Measurements from ENCODE around the gene TIMP1. TPM values are rescaled to one million over a fixed set of nuclear protein-coding genes. Genes with fewer than 3 reads are reported as not detected.

TIMP1 gene
- total RNA-seq, 2 experiments from 2014 or later = 183 to 198 TPM

DNA sequence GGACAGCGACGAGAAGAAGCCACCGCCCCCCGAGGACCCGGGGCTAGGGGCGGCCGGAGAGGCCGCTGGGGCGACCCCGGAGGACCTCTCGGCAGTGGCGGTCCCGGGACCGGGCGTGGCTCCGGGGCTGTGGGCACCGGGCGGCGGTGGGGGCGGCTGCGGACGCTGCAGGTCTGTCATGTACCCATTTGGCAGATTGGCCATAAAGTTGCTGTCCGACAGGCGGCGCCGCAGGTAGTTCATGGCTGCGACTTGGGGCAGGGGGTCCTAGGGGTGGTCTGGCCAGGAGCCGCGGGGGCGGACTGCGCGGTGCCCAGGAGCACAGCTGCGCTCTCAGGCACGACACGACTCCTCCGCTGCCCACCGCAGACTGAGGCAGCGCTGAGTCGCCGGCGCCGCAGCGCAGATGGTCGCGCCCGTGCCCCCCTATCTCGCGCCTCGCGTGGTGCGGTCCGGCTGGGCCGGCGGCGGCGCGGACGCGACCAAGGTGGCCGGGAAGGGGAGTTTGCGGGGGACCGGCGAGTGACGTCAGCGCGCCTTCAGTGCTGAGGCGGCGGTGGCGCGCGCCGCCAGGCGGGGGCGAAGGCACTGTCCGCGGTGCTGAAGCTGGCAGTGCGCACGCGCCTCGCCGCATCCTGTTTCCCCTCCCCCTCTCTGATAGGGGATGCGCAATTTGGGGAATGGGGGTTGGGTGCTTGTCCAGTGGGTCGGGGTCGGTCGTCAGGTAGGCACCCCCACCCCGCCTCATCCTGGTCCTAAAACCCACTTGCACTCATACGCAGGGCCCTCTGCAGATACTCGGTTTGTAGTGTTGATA, 37.5 kb downstream of the TIMP1 start, which contains the start of gene SYN1:
Gene SYN1, minus strand, starts transcription at position 372 of the 817 bp plus-strand sequence. Its CDS starts 129 bp downstream, at position 243.
- H3K27me3 Mint-ChIP-seq = peaks cover 46% of the 10 kb centered on the region
- H3K4me1 Mint-ChIP-seq = peaks cover 19% of the 10 kb centered on the region
- ChIA-PET POLR2A (no interaction called here), CTCF (no interaction called here)
- no peak within 1 kb of the TSS for H3K27ac Mint-ChIP-seq
- peak within 1 kb of the TSS; percentile 67 for H3K4me3 Mint-ChIP-seq
- H3K36me3 Mint-ChIP-seq (ENCODE audit: low read depth) = peaks cover under 1% of the 10 kb centered on the region
- peak; percentile 82 for DNase-seq
- no peaks in the 10 kb centered on the region for H3K9me3 Mint-ChIP-seq

DNA sequence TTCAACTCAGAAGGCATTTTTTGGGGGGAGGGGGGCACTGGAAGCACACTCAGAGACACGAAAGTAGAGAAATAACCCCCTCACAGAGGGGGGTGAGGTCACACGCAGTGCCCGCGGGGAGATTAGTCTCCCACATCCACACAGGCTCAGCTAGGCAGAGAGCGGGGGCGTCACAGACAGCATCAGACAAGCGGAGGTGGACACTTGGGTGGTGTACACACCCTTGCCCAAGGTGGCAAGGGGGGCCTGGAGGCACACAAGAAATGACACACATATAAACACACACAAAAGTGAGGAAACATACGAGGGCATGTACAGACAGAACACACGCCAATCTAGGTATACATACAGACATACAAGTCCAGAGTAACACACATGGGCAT, 38.1 kb downstream of the TIMP1 start:
- Mint-ChIP-seq H3K27me3 (peaks cover 46% of the 10 kb centered on the region), H3K27ac (no peak overlapping the region), H3K4me1 (peaks cover 19% of the 10 kb centered on the region), H3K4me3 (no peak overlapping the region), H3K9me3 (no peaks in the 10 kb centered on the region), H3K36me3 (ENCODE audit: low read depth) (peaks cover 4% of the 10 kb centered on the region)
- no peak for DNase-seq
- ChIA-PET CTCF (no interaction called here), POLR2A (no interaction called here)

DNA sequence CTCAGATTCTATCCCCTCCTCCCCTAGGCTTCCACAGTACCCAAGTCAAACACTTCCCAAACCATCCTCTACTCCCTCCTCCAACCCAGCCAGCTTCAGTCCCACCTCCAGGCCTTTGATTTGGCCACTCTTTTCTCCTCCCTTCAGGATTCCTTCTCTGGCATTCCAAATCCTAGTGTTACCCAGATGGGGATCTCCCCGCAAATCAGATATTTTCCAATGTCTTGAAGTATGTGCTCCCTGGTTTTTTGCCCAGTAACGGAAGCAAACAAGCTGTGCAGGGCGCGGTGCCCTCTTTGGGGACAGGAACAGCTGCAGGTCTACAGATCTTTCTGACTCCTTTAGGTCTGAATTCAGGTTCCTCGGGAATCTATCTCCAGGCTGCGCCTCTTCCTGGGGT, 39.6 kb downstream of the TIMP1 start:
- ChIA-PET POLR2A (interaction anchor here (1.4 kb wide), 1 partner anchor 9 kb away, joined by 4 read pairs; no protein-coding TSS in a partner anchor), CTCF (no interaction called here)
- Mint-ChIP-seq H3K4me1 (peaks cover 19% of the 10 kb centered on the region), H3K4me3 (no peak overlapping the region), H3K27me3 (peaks cover 40% of the 10 kb centered on the region), H3K36me3 (ENCODE audit: low read depth) (peaks cover 4% of the 10 kb centered on the region), H3K27ac (no peak overlapping the region), H3K9me3 (no peaks in the 10 kb centered on the region)
- DNase-seq = no peak

DNA sequence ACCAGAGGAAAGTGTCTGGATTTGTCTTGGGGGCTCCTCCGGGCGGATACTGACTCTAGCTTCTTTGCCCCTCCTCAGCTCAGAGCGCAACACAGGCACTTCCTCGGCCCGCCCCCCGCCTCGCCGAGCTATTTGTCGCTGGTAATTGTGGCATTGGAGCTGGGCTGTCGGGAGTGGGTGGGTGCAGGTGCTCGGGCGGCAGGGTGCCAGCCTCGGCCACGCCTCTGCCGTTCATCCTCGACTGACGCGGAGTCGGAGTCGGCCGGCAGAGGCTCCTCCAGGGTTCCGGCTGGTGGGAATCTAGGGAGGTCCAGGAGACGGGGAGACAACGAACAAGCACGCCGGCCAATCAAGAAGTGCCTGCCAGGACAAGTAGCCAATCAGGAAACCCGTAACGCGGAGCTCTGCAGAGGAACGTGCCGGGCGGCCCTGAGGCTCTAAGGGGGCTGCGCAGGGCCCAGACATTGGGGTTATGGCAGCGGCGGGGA, 41.3 kb downstream of the TIMP1 start:
- H3K9me3 Mint-ChIP-seq = no peaks in the 10 kb centered on the region
- H3K36me3 Mint-ChIP-seq (ENCODE audit: low read depth) = peaks cover 4% of the 10 kb centered on the region
- peaks cover 21% of the 10 kb centered on the region for H3K4me1 Mint-ChIP-seq
- peaks cover 29% of the 10 kb centered on the region for H3K27me3 Mint-ChIP-seq
- no peak overlapping the region for H3K27ac Mint-ChIP-seq
- DNase-seq = peak; percentile 17
- peak overlapping the region; percentile 63 for H3K4me3 Mint-ChIP-seq
- CTCF ChIA-PET = no interaction called here
- POLR2A ChIA-PET = no interaction called here

DNA sequence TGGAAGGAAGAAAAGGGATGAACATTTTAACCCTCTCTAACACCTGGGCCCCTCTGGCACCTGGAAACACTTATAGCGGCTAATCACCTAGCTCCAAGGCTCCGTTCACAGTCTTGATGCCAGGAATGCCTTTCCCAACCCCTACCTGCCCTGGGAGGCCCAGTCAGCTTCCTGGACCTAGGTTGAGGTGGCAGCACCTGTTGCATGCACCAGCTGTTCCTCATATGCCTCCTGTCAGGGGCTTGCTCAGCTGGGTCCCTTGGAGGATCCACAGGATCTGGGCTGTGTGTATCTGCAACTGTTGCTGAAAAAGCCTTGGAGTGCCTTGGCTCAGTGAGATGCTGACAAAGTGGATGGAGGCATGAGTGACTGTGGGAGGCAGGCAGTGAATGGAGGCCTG, 43.1 kb downstream of the TIMP1 start:
- peaks cover 4% of the 10 kb centered on the region for H3K36me3 Mint-ChIP-seq (ENCODE audit: low read depth)
- peaks cover 25% of the 10 kb centered on the region for H3K27me3 Mint-ChIP-seq
- H3K9me3 Mint-ChIP-seq = no peaks in the 10 kb centered on the region
- ChIA-PET POLR2A (interaction anchor here (0.7 kb wide), 1 partner anchor 435 kb away, joined by 3 read pairs; no protein-coding TSS in a partner anchor), CTCF (no interaction called here)
- DNase-seq = no peak
- H3K27ac Mint-ChIP-seq = no peak overlapping the region
- peaks cover 29% of the 10 kb centered on the region for H3K4me1 Mint-ChIP-seq
- H3K4me3 Mint-ChIP-seq = no peak overlapping the region

DNA sequence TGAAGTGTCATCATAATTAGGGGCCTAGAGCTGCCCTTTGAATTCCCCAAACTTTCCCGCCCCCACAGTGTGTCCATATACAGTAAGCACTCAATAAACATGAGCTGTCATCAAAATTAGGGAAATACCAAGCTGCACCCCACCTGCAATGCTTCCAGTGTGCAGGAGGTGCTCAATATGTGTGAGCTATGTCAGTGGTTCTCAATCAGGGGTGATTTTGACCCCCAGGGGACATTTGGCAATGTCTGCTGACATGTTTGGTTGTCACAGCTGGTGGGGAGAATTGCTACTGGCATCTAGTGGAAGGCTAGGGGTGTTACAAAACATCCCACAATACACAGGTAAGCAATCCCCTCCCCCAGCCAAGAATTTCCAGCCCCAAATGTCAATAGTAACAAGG, 46.7 kb downstream of the TIMP1 start:
- DNase-seq = peak; percentile 24
- POLR2A ChIA-PET = interaction anchor here (0.9 to 1.6 kb wide), 3 partner anchors 15 to 21 kb away, joined by 3 to 5 read pairs (median 4); partner anchors contain the start of gene ELK1
- peaks cover 21% of the 10 kb centered on the region for H3K4me1 Mint-ChIP-seq
- CTCF ChIA-PET = interaction anchor here (1.0 kb wide), 1 partner anchor 121 kb away, joined by 3 read pairs; no protein-coding TSS in a partner anchor
- peak overlapping the region; percentile 79 for H3K27ac Mint-ChIP-seq
- H3K36me3 Mint-ChIP-seq (ENCODE audit: low read depth) = peaks cover 4% of the 10 kb centered on the region
- peak overlapping the region; percentile 68 for H3K4me3 Mint-ChIP-seq
- H3K27me3 Mint-ChIP-seq = peaks cover 3% of the 10 kb centered on the region
- no peaks in the 10 kb centered on the region for H3K9me3 Mint-ChIP-seq

DNA sequence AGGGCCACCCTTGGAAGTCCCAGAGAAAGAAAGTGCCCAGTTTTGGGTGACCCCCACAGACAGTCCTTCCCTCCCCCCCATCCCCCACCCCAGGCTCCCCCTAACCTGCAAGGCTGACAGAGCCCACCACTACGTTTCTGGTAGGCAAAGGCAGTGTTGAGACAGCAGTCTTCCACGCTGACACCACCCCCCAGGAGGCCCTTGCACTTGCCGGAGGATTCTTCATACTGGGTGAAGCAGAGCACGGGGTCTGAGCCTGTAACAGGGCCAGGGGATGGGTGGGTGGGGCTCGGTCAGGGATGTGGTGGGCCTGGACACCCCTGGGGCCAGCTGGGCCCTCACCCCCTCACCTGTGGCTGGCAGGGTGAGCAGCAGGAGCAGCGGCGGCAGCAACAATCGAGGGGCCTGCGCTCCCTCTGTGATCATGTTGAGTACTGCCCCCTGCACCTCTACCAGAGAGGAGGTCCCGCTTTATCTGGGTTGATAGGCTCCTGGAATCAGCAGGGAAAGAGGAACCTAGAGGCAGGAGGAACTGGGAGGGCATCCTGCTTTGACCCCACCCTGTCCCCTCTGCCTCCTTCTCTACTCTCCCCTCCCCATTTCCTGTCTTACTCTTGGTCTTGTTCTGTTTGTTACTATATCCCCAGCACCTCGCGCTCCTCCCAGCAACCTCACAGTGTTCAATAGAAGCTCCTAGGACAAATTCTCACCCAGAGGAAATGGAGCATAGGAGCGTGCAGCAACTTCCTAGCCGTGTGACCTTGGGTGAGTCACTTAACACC, 47.4 kb downstream of the TIMP1 start, which contains the start of gene CFP:
Gene CFP, minus strand, starts transcription at position 512 of the 782 bp plus-strand sequence. Its CDS starts 86 bp downstream, at position 426.
- H3K27me3 Mint-ChIP-seq = no peaks in the 10 kb centered on the region
- H3K27ac Mint-ChIP-seq = peak within 1 kb of the TSS; percentile 79
- ChIA-PET CTCF (interaction anchor here (1.7 kb wide), 1 partner anchor 14 kb away, joined by 5 read pairs; no protein-coding TSS in a partner anchor), POLR2A (interaction anchor here (0.6 to 2.0 kb wide), 6 partner anchors 8 to 143 kb away, joined by 3 to 7 read pairs (median 4); partner anchors contain the start of genes ELK1 and TIMP1)
- no peaks in the 10 kb centered on the region for H3K9me3 Mint-ChIP-seq
- H3K36me3 Mint-ChIP-seq (ENCODE audit: low read depth) = peaks cover 4% of the 10 kb centered on the region
- DNase-seq = peak; percentile 22
- peak within 1 kb of the TSS; percentile 68 for H3K4me3 Mint-ChIP-seq
- peaks cover 18% of the 10 kb centered on the region for H3K4me1 Mint-ChIP-seq

GRCh38 chrX:47631676-47632075, 49.4 kb downstream of the TIMP1 start:
- Mint-ChIP-seq H3K4me1 (peaks cover 21% of the 10 kb centered on the region), H3K27me3 (no peaks in the 10 kb centered on the region), H3K9me3 (no peaks in the 10 kb centered on the region), H3K36me3 (ENCODE audit: low read depth) (peaks cover 6% of the 10 kb centered on the region), H3K4me3 (no peak overlapping the region), H3K27ac (no peak overlapping the region)
- DNase-seq = no peak
- CTCF ChIA-PET = interaction anchor here (0.6 to 1.7 kb wide), 2 partner anchors 12 to 19 kb away, joined by 3 to 5 read pairs; partner anchors contain the start of gene ELK1
- POLR2A ChIA-PET = interaction anchor here (1.8 to 2.0 kb wide), 2 partner anchors 10 to 17 kb away, joined by 4 to 7 read pairs; no protein-coding TSS in a partner anchor

DNA sequence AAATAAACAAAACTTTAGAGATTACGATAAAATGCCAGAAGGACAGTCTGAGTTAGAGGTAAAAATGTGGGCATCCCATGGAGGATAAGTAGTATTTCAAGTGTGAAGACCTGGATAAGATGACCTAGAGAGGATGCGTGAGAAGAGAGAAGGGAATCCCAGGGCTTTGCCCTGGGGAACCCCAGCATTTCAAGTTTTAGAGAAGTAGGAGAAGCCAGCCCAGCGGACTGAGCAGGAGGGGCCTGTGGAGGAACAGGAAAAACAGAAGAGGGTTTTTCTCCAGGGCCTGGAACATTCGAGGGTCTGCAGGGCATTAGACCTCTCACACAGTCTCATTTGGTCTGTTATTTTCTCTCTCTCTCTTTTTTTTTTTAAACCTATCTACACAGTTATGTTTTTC, 50.4 kb downstream of the TIMP1 start:
- no peak for DNase-seq
- Mint-ChIP-seq H3K36me3 (ENCODE audit: low read depth) (peaks cover 16% of the 10 kb centered on the region), H3K9me3 (no peaks in the 10 kb centered on the region), H3K4me1 (peaks cover 26% of the 10 kb centered on the region), H3K27ac (no peak overlapping the region), H3K4me3 (no peak overlapping the region), H3K27me3 (no peaks in the 10 kb centered on the region)
- CTCF ChIA-PET = no interaction called here
- POLR2A ChIA-PET = no interaction called here

- no peaks in the 10 kb centered on the region for H3K27me3 Mint-ChIP-seq
- no peaks in the 10 kb centered on the region for H3K9me3 Mint-ChIP-seq
- ChIA-PET CTCF (no interaction called here), POLR2A (no interaction called here)
- H3K27ac Mint-ChIP-seq = no peak overlapping the region
- H3K4me1 Mint-ChIP-seq = peaks cover 30% of the 10 kb centered on the region
- peaks cover 28% of the 10 kb centered on the region for H3K36me3 Mint-ChIP-seq (ENCODE audit: low read depth)
- no peak overlapping the region for H3K4me3 Mint-ChIP-seq
- DNase-seq = no peak
Observed at GRCh38 chrX:47633689-47634590, 51.7 kb downstream of the TIMP1 start.

GRCh38 chrX:47634871-47635575, 52.8 kb downstream of the TIMP1 start:
- H3K9me3 Mint-ChIP-seq = no peaks in the 10 kb centered on the region
- no peak overlapping the region for H3K27ac Mint-ChIP-seq
- POLR2A ChIA-PET = no interaction called here
- CTCF ChIA-PET = no interaction called here
- H3K4me1 Mint-ChIP-seq = peaks cover 25% of the 10 kb centered on the region
- H3K36me3 Mint-ChIP-seq (ENCODE audit: low read depth) = peaks cover 39% of the 10 kb centered on the region
- DNase-seq = peak; percentile 17
- H3K4me3 Mint-ChIP-seq = no peak overlapping the region
- H3K27me3 Mint-ChIP-seq = no peaks in the 10 kb centered on the region
